NCI-H1048 (cell line): ENCODE measurements around the gene FBXO41.

Experiments used
- DNase-seq: peaks from one replicate; lab custom pipeline; 2025; lab: John Stamatoyannopoulos, UW

FBXO41 gene

DNA sequence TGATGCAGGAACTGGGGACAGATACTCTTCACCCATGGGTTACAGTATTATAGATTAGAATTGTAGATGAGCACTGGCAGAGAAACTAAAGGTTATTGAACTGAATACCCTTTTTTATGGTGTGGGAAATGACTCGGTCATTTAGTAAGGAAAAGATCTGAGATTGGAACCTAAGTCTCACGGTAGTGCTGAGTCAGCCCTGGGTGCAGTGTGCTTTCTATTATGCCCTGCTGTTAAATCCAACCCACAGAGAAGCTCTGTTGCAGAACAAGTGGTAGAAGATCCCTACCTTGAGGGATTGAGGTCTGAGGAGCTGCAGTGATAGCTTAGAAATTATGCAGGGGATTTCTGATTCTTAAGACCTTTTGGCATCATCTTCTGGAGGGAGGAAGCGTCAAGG is 37.4 kb downstream of the FBXO41 start:
- DNase-seq, result no peak

- DNase-seq, result no peak
These were observed 39.7 kb downstream of the FBXO41 start for GRCh38 chr2:73244580-73244979.

DNA sequence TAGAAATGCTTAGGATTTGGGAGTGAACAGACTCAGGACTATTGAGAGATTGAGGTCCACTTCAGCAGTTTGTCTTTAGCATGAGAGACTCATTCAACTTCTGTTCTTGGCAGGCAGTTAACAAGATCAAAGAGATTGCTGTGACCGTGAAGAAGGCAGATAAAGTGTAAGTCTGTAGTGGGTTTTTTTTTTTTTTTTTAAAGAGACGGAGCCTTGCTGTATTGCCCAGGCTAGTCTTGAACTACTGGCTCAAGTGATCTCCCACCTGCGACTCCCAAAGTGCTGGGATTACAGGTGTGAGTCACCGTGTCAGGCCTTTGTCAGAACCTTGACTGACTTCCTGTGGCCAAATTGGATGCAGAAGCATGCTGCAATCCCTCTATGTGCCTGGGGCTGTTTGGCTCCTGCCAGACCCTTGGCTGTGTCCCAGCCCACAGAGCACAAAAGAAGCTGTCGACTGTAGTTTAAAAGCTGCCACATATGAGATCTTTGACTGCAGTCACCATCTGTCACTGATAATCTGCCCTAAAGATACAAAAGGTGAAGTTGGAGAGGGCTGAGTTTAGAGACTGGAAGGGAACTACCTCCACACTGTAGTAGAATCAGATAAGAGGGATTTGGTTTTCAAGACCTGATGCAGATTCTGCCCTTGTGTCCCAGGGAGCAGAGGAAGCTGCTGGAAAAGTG is 40.3 kb downstream of the FBXO41 start:
- DNase-seq, result no peak

GRCh38 chr2:73239776-73240175 is 44.5 kb downstream of the FBXO41 start:
- no peak for DNase-seq

DNA sequence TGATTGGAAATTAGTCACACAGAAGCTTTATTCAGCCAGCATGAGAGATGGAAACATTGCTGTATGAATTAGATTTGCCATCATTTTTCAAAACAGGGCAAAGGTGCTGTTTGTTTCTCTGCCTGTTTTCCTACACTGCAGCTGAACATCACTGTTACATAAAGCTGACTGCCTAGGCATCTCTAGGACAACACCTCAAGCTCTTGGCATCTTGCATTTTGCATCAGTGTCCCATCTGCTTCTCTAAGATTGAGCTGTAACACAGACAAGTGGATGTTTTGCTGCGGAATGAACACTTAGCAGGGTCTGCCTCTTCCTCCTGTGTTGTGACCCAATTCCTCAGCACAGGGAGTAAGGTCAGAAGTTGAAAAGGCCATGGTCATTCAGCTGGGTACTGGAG is 45.3 kb downstream of the FBXO41 start:
- no peak for DNase-seq

DNA sequence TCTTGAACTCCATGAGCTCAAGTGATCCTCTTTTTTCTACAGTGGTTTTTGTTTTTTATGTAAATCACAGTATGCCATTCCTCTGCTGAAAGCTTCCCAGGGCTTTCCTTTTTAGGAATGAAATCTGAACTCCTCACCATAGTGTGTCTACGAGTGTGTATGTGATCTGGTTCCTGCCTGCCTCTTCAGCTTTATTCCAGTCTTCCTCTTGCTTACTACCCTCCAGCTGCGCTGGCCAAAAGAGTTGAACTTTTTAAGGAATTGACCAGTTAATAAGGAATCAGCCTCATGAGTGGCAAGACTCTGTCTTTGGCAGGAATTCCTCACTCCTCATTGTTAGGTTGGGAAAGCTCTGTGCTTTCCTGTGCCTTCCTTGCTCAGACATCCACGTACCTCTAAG is 46.1 kb downstream of the FBXO41 start:
- no peak for DNase-seq

DNA sequence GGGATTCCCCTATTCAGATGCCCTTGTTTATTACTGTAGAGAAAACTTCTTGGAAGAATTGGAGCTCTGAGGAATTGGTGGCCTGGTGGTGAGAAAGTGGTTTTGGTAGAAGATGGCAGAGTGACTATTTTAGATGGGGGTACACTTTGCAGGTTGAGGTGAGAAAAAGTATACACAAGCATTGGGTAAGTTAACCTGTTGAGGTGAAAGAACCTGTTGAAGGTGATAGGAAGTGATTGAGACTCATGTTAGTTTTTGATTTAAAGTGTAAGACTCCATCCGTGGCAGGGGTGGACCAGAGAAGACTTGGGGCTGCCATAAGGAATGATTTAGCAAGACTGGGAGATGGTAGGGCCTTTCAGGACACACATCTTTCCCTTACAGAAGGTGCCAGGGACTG is 47.1 kb downstream of the FBXO41 start:
- DNase-seq, result no peak

DNA sequence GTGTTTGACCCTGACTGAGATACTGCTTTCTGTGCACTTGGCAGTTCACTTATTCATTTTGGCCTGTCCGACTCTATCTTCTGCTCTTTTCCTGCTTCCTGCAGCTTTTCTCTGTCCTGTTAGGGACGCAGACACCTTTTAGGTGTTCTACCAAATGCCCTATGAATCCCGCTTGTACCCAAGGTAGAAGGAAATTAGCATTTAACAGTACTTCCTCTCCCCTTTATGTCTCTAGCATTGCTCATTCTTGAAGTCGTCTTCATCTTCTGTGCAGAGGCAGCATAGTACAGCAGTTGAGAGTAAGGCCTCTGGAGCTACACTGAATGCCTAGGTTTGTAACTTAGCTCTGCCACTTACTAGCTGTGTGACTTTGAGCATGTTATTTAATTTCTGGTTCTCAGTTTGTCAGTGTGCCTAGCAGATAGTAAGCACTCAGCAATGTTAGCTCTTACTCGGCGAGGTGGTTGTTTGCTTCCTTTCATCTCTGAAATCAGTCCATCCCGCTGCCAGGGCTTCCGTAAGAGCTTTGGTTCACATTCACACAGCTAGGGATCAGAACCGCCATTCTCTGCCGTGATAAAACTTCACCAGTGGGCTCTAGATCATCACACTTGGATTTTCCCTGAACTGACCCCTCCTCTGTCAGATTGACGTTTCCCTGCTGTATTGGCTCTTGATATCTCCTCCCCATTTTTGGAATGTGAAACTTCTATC is 48.8 kb downstream of the FBXO41 start:
- DNase-seq, result no peak

GRCh38 chr2:73233932-73234832 is 50.1 kb downstream of the FBXO41 start, which contains the start of gene CCT7:
TSS of gene CCT7 (plus strand) at chr2:73234308. CDS start at chr2:73234379, 71 bp downstream.
- DNase-seq, result peak; percentile 64

DNA sequence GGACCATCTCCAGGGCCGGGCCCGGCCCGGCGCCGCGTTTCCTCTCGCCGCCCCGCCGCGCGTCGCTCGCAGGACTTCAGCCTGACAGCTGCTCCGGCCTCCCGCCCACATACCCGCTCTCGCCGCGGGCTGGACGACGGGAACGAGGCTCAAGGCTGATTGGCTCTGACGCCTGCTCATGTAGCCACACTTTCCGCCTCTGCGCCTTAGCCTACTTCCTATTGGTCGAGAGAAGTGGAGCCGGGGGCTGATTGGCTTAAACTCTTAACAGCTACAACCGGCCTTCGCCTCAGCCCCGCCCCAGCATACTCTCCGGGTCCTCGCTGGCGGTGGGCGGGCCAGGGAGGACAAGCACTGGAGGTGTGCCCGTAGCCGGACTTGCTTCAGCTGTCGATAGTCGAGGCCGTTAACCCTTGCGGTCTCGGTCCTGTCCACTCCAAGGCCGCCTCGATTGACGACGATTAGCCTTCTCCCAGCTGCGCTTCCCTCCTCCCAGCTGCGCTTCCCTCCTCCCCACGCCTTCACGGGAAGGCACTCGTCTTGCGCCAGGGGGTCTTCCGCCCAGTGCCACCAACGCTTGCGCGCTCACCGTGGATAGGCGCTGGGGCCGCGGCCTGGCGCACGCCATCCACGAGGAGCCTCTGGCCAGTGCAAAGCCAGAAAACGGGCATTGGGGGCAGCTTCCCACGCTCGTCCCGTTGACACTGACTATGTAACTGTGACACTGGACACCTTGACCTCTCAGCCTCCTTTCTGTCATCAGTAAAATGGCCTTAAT is 50.9 kb downstream of the FBXO41 start, which contains the start of gene PRADC1:
Gene PRADC1 (minus strand): TSS at position 86 of the 778 bp plus-strand sequence. CDS start 79 bp downstream, at position 7.
- peak; percentile 96 for DNase-seq

DNA sequence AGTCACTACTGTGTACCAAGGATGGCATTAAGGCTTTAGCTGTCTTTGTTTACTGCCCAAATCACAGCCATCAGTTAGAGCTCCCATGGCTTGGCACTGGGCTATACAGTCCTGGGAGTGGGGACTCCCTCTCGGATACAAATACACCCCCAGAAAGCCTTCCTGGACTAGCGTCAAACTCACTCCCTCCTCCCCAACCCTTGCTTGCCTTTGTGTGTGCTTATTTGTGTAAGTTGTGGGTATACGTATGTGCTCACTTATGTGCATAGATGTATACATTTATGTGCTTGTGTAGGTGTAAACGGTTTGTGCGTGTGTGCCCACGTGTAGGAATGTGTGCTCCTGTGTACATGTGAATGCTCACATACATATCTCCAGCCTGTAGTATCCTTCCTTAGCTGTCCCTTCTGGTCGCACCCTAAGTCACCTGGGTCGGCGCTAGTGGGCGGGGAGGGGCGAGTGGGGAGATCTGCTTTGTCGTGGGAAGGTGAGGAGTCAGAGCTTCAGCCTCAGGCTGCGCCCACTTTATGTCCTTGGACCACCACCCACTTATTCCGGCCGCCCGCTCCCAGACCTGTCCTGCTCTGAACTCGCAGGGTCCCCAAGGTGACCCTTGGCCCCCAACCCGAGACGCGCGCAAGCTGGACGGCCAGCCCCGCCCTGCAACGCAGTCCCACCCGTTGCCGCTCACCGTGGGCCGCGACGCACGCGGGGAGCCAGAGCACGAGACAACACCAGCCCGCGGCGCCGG is 51.7 kb downstream of the FBXO41 start:
- DNase-seq, result no peak

- DNase-seq, result no peak
These were observed 55.6 kb downstream of the FBXO41 start for GRCh38 chr2:73228631-73229030.

DNA sequence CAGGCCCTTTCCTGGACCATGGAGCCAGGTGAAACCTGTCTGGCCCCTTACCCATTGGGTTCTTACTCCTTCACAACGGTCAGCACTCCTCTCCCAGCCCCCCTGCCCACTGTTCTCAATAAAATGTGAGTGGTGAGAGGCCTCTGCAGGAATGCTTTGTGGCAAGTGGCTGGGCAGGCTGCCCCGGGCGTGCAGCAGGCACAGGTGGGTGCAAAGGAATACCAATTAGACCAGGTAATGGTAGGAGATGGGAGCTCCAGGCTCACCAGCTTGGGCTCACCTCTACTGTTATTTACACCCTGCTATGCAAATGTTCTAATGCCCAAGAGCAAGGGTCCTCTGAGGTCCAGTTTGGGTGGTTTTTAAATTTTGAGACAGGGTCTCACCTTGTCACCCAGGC is 57.2 kb downstream of the FBXO41 start:
- no peak for DNase-seq

GRCh38 chr2:73225513-73226360 is 58.5 kb downstream of the FBXO41 start:
- no peak for DNase-seq

DNA sequence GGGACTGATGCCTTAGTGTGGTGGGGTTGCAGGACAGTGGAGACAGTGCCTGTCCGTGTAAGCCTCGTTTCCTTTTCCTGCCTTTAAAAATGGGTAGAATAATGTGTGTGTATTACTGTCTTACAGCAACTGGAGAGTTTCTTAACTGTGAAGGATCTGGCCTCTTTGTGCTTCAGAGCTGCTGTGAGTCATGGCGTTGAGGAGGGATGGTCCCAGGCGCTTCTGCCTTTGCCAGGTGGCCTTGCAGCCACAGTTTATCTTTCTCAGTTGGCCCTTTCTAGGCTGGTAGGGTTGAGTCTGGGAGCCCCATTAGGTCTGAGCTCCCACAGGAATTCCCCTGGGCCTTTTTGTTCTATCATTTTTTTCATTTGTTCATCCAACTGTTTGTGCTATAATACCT is 60.5 kb downstream of the FBXO41 start:
- no peak for DNase-seq

DNA sequence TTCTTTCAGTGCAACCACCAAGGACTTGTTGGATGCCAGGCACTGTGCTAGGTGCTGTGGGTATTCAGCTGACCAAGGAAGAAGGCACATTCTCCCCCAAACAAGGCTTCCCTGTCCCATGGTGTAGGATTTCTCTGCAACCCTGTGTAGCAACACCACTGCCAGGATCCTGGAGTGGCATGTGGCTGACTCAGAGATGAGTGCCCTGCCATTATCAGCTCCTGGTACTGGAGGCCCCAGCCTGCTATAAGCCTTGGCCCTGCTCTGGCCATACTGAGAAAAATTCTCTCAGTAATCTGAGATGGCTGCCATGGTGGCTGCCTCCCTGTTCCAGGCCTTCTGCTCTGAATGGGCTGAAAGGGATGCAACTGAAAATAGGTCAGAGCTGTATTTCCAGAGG is 66.0 kb downstream of the FBXO41 start:
- no peak for DNase-seq

DNA sequence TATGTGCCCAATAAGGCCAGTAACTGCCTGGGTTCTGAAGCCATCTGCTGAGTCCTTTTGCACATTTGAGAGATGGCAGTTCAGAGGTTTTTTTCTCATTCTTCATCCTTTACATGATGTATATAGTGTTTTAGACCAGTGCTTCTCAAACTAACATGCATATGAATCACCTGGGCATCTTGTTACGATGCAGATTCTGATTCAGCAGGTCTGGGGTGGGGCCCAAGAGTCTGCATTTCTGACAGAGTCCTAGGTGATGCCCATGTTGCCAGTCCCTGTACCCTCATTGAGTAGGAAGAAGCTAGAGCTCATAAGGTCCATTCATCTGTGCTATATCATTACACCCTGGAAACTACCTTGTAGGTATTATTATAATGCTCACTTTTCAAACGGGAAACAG is 66.5 kb downstream of the FBXO41 start:
- no peak for DNase-seq

- DNase-seq, result no peak
These were observed 67.1 kb downstream of the FBXO41 start for GRCh38 chr2:73217160-73217559.

DNA sequence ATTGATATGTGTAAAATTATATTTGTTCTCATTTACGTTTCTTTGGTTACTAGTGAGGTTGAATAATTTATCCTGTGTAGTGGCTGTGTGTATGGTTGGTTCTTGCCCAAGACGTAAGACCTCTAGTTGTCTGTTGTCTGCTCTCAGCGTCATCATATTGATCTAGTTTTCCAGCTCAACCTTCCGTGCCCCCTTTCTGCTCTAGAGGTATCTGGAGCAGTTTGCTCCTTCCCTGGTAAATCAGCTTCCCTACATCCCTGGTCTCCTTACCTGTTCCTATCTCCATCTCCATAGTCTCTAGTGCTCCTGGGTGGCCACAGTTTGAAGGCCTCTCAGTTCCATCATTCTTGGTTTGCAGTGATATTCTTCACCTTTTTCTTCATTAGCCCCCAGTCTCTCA is 69.0 kb downstream of the FBXO41 start:
- DNase-seq, result no peak
